Epidermal melanocyte (primary cell): Measurements from ENCODE around the gene OGG1.

ENCODE experiments used
- DNase-seq: peaks from one replicate; pipeline ENCODE4 v3.0.0; 2011; ENCODE audit warnings: low spot score; ENCODE audit not compliant: insufficient read length

OGG1 gene

GRCh38 chr3:9783954-9784353 is 34.2 kb downstream of the OGG1 start:
- no peak for DNase-seq

DNA sequence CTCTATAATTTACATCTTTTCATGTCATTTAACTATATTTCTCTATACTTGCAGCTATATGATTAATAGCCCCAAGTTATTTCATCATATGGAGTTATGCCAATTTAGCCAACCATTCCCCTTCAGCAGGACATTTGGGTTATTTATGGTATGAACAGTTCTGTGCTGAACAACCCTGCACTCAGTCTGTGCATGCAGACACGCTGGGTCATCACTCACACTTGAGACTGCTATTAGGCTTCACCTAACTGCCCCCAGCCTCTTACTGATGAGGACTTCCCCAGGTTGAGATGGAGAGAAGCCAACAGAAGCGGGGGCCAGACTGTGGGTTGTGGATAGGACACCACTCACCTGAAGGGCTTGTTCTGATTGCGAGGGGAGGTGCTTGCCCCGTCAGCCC is 35.2 kb downstream of the OGG1 start:
- DNase-seq: no peak

DNA sequence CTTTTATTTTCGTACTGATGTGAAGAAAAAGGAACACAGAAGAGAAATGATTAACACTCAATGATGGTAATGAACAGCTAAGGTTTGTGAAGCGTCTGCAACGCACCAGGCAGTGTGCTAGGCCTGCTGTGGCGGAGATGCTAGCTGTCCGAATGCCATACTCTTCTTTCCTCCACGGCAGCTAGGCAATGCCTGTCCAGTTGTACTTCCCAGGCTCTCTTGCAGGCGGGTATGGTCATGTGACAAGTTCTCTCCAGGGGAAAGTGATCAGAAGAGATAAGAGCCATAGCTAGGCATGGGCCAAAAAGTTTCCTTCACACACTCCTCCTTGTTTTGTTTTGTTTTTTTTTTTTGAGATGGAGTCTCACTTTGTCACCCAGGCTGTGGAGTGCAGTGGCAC is 35.9 kb downstream of the OGG1 start:
- no peak for DNase-seq

GRCh38 chr3:9786209-9786739 is 36.5 kb downstream of the OGG1 start:
- DNase-seq: no peak

DNA sequence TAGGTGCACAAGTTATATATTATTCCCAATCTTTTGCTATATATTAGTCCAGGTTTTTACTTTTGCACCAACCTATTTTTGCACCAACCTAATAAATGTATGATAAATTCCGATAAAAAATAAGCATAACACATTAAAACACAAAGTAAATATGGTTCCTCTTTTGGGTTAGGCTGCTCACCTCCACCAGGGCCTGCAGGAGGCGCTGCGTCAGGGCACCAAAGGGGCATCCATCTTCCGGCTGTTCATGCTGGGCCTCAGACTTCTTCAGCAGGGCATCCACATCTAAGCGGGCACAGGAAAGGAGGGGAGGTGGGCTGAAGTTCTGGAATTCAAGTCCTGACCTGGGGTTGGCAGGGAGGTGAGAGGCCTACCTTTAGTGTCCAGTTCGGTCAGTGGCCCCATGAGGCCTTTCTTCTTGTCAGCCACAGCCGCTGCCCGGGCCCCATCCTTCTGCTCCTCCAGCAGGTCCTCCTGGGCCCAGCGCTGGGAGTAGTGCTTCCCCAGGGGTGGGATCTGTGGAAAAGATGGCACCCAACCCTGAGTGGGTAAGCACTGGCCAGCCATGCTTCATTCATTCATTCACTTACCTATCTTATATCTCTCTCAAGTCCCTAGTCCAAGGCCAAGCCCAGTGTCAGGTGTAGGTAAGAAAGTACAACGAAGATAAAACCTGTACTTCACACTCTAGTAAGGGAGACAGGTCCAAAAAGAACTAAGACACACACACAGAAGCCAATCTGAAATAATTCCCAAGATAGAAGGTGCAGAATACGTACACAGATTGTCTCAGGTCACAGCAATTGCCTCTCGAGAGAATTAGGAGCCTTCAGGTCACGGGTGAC is 37.3 kb downstream of the OGG1 start:
- no peak for DNase-seq

DNA sequence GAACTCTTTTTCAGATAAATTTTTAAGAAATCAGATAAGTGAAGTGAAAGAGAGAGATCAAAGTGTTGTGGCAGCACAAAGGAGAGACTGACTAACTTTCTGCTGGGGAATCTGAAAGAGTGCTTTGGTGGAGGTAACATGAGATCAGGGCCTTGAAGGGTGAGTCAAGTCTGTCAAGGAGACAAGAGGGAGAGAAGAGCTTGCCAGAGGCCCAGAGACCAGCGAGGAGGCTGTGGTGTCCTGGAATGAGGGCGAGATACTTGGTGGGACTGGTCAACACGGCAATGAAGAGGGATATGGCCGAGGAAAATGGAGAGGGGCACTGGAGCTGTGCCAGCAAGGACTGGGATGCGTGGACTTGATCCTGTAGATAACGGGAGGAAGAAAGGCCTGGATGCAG is 38.0 kb downstream of the OGG1 start:
- no peak for DNase-seq

- DNase-seq: no peak
These were observed 41.4 kb downstream of the OGG1 start for GRCh38 chr3:9791127-9791526.

- DNase-seq: no peak
These were observed 42.1 kb downstream of the OGG1 start for GRCh38 chr3:9791790-9792404.

- peak; percentile 82 for DNase-seq
These were observed 42.8 kb downstream of the OGG1 start, which contains the start of the genes ARPC4 and TADA3 for GRCh38 chr3:9792405-9793160. ARPC4 (plus strand) TSS chr3:9793082; CDS start chr3:9793122, 40 bp downstream. TADA3 (minus strand) TSS chr3:9792473; CDS start chr3:9791466, 1,007 bp downstream.

DNA sequence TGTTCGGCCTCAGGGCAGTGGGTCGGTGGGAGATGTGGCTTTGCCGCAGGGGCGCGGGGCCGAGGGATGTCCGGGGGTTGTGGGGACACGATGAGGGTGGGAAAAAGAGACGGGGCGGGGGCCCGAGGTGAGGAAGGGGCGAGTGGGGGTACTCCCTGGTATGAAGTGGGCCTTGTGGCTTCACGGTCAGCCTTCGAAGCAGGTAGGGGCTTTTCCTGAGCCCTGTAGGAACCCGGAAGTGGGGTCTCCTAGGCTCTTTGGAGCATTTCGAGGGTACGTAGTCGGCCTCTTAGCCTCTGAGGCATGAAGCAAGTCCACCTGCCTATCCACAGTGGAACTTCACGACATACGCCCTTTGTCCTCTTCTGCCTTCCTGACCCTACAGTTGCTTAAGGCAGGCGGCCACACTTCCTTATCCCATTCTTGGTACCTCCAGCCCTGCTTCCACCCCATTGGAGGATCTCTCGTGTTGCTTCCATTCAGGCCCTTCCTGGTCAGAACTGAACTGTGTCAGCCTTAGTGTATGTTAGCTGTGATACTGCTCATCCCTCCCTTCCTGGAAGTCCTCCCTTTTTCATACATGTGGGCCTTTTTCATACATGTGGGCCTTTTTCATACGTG is 43.5 kb downstream of the OGG1 start:
- DNase-seq: no peak

DNA sequence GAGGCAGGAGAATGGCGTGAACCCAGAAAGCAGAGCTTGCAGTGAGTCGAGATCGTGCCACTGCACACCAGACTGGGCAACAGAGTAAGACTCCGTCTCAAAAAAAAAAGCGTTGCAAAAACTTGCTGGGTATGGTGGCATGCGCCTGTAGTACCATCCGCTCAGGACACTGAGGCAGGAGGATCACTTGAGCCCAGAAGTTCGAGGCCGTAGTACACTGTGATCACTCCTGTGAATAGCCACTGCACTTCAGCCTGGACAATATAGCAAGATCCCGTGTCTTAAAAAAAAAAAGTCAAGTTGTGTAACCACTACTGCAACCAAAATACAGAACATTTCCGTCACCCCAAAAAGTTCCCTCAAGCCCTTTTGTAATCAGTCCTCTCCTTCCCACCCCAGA is 44.6 kb downstream of the OGG1 start:
- no peak for DNase-seq

- DNase-seq: no peak
These were observed 45.5 kb downstream of the OGG1 start for GRCh38 chr3:9795207-9795606.

- no peak for DNase-seq
These were observed 47.6 kb downstream of the OGG1 start for GRCh38 chr3:9797196-9797945.

- no peak for DNase-seq
These were observed 50.8 kb downstream of the OGG1 start for GRCh38 chr3:9800529-9800928.

GRCh38 chr3:9803494-9803893 is 53.7 kb downstream of the OGG1 start:
- no peak for DNase-seq

GRCh38 chr3:9804996-9805395 is 55.2 kb downstream of the OGG1 start:
- no peak for DNase-seq

- no peak for DNase-seq
These were observed 56.4 kb downstream of the OGG1 start for GRCh38 chr3:9806137-9806536.
